ENCODE measurements around the gene SAXO1. TPM values are rescaled to one million over a fixed set of nuclear protein-coding genes. Genes with fewer than 3 reads are reported as not detected.

The SAXO1 gene
- total RNA-seq, 2 donors from 2014 or later: not detected

- intact Hi-C loops (cut with DNase I): loop anchor here (10.0 kb wide), 2 partner anchors 576 to 1496 kb away; no protein-coding TSS in a partner anchor
- TF ChIP-seq CTCF (IDR thresholded peaks at IDR 0.05): no peak
Observed at GRCh38 chr9:19020886-19021455, 12.0 kb downstream of the SAXO1 start.

GRCh38 chr9:19018201-19018600 lies 14.8 kb downstream of the SAXO1 start:
- H3K9ac ChIP-seq (ENCODE audit: low read depth in 2 of 2, low read length in 2 of 2): no peak overlapping the region
- H3K27ac ChIP-seq: no peak overlapping the region
- no peaks in the 10 kb centered on the region for H3K27me3 ChIP-seq
- no peak for TF ChIP-seq CTCF (IDR thresholded peaks at IDR 0.05)
- H3K4me3 ChIP-seq: no peak overlapping the region
- no peaks in the 10 kb centered on the region for H3K9me3 ChIP-seq
- intact Hi-C loops (cut with DNase I): no loop called here
- H3K4me1 ChIP-seq: no peaks in the 10 kb centered on the region
- no peak for DNase-seq
- no peaks in the 10 kb centered on the region for H3K36me3 ChIP-seq

More at GRCh38 chr9:19020886-19021455, 12.0 kb downstream of the SAXO1 start:
- no peaks in the 10 kb centered on the region for H3K4me1 ChIP-seq
- no peak overlapping the region for H3K4me3 ChIP-seq
- H3K27ac ChIP-seq: no peak overlapping the region
- no peaks in the 10 kb centered on the region for H3K9me3 ChIP-seq
- H3K9ac ChIP-seq (ENCODE audit: low read depth in 2 of 2, low read length in 2 of 2): no peak overlapping the region
- no peaks in the 10 kb centered on the region for H3K27me3 ChIP-seq
- H3K36me3 ChIP-seq: no peaks in the 10 kb centered on the region
- DNase-seq: no peak

GRCh38 chr9:19009391-19009965 lies 23.5 kb downstream of the SAXO1 start:
- TF ChIP-seq CTCF (IDR thresholded peaks at IDR 0.05): no peak
- Histone ChIP-seq H3K27me3 (no peaks in the 10 kb centered on the region), H3K36me3 (no peaks in the 10 kb centered on the region), H3K9me3 (no peaks in the 10 kb centered on the region), H3K4me3 (no peak overlapping the region), H3K27ac (no peak overlapping the region), H3K9ac (ENCODE audit: low read depth in 2 of 2, low read length in 2 of 2) (no peak overlapping the region), H3K4me1 (no peaks in the 10 kb centered on the region)
- no peak for DNase-seq
- intact Hi-C loops (cut with DNase I): no loop called here

GRCh38 chr9:19000133-19000532 lies 32.9 kb downstream of the SAXO1 start:
- no peaks in the 10 kb centered on the region for H3K9me3 ChIP-seq
- H3K9ac ChIP-seq (ENCODE audit: low read depth in 2 of 2, low read length in 2 of 2): no peak overlapping the region
- intact Hi-C loops (cut with DNase I): no loop called here
- no peak for TF ChIP-seq CTCF (IDR thresholded peaks at IDR 0.05)
- no peak overlapping the region for H3K27ac ChIP-seq
- no peak overlapping the region for H3K4me3 ChIP-seq
- H3K27me3 ChIP-seq: no peaks in the 10 kb centered on the region
- no peak for DNase-seq
- no peaks in the 10 kb centered on the region for H3K36me3 ChIP-seq
- no peaks in the 10 kb centered on the region for H3K4me1 ChIP-seq

GRCh38 chr9:18999173-18999785 lies 33.7 kb downstream of the SAXO1 start:
- no peaks in the 10 kb centered on the region for H3K27me3 ChIP-seq
- TF ChIP-seq CTCF (IDR thresholded peaks at IDR 0.05): no peak
- H3K9me3 ChIP-seq: no peaks in the 10 kb centered on the region
- DNase-seq: no peak
- H3K4me3 ChIP-seq: no peak overlapping the region
- no peaks in the 10 kb centered on the region for H3K4me1 ChIP-seq
- H3K27ac ChIP-seq: no peak overlapping the region
- no peaks in the 10 kb centered on the region for H3K36me3 ChIP-seq
- intact Hi-C loops (cut with DNase I): no loop called here
- H3K9ac ChIP-seq (ENCODE audit: low read depth in 2 of 2, low read length in 2 of 2): no peak overlapping the region
